Muscle layer of duodenum (tissue), 2 donors: ENCODE results near the gene IL1RAP.

ENCODE experiments used
- H3K27ac ChIP-seq: one replicate; pipeline ENCODE4 v1.7.0; 2013; ENCODE audit warnings: mild to moderate bottlenecking, low read length
- H3K27me3 ChIP-seq: one replicate; pipeline ENCODE4 v1.7.0; 2013; ENCODE audit warnings: low read depth, mild to moderate bottlenecking, control low read depth, low read length
- H3K36me3 ChIP-seq, 2 donors: one replicate each; pipeline ENCODE4 v1.7.0; 2013; ENCODE audit warnings: low read length in 2 of 2, control low read depth in 1 of 2, mild to moderate bottlenecking in 1 of 2; ENCODE audit not compliant: insufficient read depth in 2 of 2, control insufficient read depth in 1 of 2
- H3K4me1 ChIP-seq, 2 donors: one replicate each; pipeline ENCODE4 v1.7.0; 2013; ENCODE audit warnings: low read length in 2 of 2, mild to moderate bottlenecking in 2 of 2, control low read depth in 1 of 2, moderate library complexity in 1 of 2; ENCODE audit not compliant: insufficient read depth in 2 of 2, control insufficient read depth in 1 of 2
- H3K4me3 ChIP-seq, 2 donors: one replicate each; pipeline ENCODE4 v1.7.0; 2013; ENCODE audit warnings: low read length in 2 of 2, low read depth in 1 of 2, mild to moderate bottlenecking in 1 of 2
- H3K9me3 ChIP-seq, 2 donors: one replicate each; pipeline ENCODE4 v1.7.0; 2013; ENCODE audit warnings: low read length in 2 of 2, control low read depth in 1 of 2, mild to moderate bottlenecking in 1 of 2; ENCODE audit not compliant: control insufficient read depth in 1 of 2
- donor health status: healthy.

The IL1RAP gene

DNA sequence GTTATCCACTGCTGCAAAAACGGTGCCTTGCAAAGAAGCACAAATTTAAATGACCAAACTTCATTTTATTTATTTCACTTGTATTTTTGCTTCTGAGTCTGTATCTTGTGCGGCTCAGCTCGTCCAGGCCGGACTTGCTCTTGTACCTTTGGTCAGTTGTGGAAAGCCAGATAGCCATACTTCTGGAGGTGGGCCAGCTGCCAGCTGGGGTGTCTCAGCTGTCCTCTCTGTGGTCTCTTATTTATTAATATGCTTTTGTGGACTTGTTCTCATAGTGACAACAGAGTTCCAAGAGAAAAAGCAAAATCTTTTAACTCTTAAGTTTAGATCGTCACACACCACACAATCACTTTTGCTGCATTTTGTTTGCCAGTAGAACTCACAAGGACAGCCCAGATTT lies 87.7 kb downstream of the IL1RAP start:
- H3K9me3 ChIP-seq, result no peaks in the 10 kb centered on the region
- no peak overlapping the region for H3K4me3 ChIP-seq
- no peak overlapping the region for H3K27ac ChIP-seq
- H3K36me3 ChIP-seq, result peaks cover 0 to 15% of the 10 kb centered on the region in 2 donors
- no peaks in the 10 kb centered on the region for H3K4me1 ChIP-seq
- H3K27me3 ChIP-seq, result no peaks in the 10 kb centered on the region

DNA sequence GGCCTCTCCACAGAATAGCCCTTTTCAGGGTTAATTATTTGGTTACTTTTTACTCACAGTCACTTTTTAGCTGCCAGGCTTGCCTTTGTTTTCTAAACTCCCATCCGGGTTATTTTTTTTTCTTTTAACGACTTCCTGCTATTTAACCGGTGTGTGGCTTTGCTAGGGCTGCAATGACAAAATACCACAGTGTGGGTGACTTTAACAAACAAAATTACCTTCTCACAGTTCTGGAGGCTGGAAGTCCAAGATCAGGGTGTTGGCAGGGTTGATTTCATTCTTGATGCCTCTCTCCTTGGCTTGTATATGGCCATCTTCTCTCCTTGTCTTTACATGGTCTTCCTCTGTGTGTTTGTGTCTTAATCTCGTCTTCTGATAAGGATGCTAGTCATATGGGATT lies 91.5 kb downstream of the IL1RAP start:
- H3K27ac ChIP-seq, result no peak overlapping the region
- no peaks in the 10 kb centered on the region for H3K9me3 ChIP-seq
- no peaks in the 10 kb centered on the region for H3K4me1 ChIP-seq
- peaks cover 0 to 15% of the 10 kb centered on the region in 2 donors for H3K36me3 ChIP-seq
- no peaks in the 10 kb centered on the region for H3K27me3 ChIP-seq
- H3K4me3 ChIP-seq, result no peak overlapping the region

DNA sequence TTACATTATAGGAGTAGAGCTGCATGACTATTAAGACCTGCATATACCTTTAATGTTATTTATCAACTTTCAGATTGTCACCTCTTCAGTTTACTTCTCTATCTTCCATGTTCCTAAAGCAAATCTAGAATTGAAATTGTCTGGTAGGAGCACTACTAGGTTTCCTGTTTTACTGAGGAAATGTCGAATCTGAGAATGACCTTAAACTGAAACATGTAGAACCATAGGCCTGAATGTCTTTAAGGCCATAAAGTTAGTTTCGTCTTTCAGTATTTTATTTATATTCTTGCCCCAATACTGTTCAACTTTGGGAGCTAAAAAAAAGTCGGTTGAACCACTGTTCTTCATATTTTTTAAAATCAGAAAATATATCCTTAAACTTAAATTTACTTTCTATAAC lies 92.7 kb downstream of the IL1RAP start:
- H3K27me3 ChIP-seq, result no peaks in the 10 kb centered on the region
- peaks cover 0 to 15% of the 10 kb centered on the region in 2 donors for H3K36me3 ChIP-seq
- H3K4me1 ChIP-seq, result no peaks in the 10 kb centered on the region
- H3K9me3 ChIP-seq, result no peaks in the 10 kb centered on the region
- H3K27ac ChIP-seq, result no peak overlapping the region
- H3K4me3 ChIP-seq, result no peak overlapping the region

DNA sequence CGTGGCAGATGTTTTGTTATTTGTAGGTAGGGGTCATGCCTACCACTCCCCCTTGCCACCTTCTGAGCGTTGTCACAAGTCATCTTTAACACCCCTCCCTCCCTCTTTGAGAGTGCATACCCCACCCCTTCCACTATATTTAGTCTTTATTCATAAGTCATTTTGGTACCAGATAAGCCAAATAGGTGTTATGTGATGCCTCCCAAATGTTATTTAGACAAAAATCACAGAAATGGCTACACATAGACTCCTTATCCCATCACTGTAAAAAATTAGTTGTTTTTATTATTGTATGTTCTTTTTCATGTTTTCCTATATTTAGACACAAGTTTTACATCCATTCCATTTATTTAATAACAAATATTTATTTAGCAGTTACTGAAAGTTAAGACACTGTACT lies 93.1 kb downstream of the IL1RAP start:
- Histone ChIP-seq H3K4me1 (no peaks in the 10 kb centered on the region), H3K27me3 (no peaks in the 10 kb centered on the region), H3K9me3 (no peaks in the 10 kb centered on the region), H3K27ac (no peak overlapping the region), H3K4me3 (no peak overlapping the region), H3K36me3 (peaks cover 0 to 15% of the 10 kb centered on the region in 2 donors)

DNA sequence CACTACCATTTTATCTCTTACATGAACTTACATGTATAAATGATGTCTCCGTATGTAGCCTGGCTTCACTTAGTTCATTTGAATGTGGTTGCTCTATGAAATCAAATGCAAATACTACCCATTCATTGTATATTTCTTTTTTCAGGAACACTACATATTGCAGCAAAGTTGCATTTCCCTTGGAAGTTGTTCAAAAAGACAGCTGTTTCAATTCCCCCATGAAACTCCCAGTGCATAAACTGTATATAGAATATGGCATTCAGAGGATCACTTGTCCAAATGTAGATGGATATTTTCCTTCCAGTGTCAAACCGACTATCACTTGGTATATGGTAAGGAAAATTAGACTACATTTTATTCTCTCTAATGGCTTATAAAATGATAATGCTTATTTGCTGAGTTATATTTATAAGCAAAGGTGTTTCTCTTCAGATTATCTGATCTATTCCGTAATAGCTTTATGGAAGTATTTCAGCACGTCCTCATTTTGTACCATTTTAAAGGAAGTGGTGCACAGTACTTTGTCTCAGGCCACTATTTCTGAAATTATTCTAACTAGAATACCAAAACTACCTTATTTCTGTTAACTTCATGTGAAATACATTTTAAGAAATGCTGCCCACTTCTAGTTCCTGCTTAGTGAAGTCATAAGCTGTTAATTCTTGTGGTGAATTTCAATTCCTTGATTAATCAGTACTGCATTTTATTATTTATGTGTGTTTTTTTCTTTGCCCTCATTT lies 95.1 kb downstream of the IL1RAP start:
- Histone ChIP-seq H3K9me3 (no peaks in the 10 kb centered on the region), H3K36me3 (peaks cover 0 to 14% of the 10 kb centered on the region in 2 donors), H3K4me1 (no peaks in the 10 kb centered on the region), H3K27me3 (no peaks in the 10 kb centered on the region), H3K27ac (no peak overlapping the region), H3K4me3 (no peak overlapping the region)

DNA sequence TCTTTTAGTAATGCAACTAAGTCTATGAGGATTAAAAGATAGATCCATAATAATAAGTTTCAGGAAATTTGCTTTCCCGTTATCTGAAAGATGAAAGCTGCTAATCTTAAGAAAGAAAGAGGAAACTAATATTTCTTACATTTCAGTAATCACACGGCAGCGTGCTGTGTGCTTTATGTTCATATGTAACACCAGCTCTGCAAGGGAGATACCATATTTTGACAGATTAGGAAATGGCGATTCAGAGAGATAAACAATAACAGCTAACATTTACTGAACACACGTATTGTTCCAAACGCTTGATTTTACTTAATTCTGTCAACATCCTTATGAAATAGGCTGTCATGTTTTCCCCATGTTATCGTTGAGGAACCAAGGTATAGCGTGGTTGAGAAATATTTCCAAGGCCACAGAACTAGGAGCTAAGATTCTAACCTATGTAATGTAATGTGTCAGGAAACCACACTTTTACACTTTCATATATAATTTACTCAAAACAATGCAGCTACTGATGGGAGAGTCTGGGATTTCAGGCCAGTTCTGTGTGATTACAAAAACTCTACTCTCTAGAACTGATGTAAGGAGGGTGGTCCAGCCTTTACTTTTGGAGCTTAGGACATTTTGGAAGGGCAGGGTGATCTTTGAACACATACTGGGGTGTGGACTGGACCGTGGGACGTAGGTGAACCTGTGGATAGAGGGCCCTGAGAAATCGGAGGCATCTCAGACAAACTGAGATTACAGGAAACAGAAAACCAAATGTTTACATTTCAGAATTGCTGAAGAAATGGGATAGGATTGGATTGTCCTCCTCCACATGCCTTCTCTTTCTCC lies 100.6 kb downstream of the IL1RAP start:
- Histone ChIP-seq H3K9me3 (no peaks in the 10 kb centered on the region), H3K4me1 (no peaks in the 10 kb centered on the region), H3K4me3 (no peak overlapping the region), H3K27ac (no peak overlapping the region), H3K27me3 (no peaks in the 10 kb centered on the region), H3K36me3 (no peaks in the 10 kb centered on the region)

DNA sequence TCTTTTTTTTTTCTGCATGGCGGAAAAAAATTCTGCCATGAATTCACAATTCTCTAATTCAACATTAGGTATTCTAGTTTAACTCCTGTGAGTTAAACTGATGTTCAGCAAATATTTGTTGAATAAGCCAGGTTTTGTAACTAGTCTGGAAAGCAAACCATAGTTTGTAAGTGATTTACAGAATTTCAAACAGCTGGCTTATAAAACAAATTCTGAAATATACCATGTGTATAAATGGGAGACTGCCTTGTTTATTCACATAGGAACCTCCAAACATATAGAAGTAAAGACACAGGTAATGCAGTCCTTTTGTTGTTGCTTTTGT lies 101.1 kb downstream of the IL1RAP start:
- Histone ChIP-seq H3K36me3 (no peaks in the 10 kb centered on the region), H3K4me3 (no peak overlapping the region), H3K27ac (no peak overlapping the region), H3K9me3 (no peaks in the 10 kb centered on the region), H3K27me3 (no peaks in the 10 kb centered on the region), H3K4me1 (no peaks in the 10 kb centered on the region)

DNA sequence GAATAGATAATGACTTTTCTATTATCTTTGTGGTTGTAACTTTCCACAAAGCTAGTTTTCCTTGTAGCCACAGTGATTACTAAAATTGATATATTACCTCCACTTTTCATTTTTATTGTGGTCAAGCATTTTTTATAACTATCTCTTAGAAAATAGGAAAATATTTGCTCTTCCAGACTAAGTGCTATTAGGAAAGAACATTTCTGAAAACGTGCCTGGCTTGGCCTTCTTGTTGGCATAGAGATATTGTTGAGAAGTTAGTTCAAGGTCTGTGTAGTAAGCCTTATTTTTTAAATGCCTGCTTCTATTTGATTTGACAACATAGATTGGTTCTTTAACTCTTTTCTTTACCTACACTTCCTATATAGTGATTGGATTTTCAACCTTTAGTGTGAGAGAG lies 101.7 kb downstream of the IL1RAP start:
- Histone ChIP-seq H3K4me3 (no peak overlapping the region), H3K4me1 (no peaks in the 10 kb centered on the region), H3K27me3 (no peaks in the 10 kb centered on the region), H3K9me3 (no peaks in the 10 kb centered on the region), H3K27ac (no peak overlapping the region), H3K36me3 (no peaks in the 10 kb centered on the region)

DNA sequence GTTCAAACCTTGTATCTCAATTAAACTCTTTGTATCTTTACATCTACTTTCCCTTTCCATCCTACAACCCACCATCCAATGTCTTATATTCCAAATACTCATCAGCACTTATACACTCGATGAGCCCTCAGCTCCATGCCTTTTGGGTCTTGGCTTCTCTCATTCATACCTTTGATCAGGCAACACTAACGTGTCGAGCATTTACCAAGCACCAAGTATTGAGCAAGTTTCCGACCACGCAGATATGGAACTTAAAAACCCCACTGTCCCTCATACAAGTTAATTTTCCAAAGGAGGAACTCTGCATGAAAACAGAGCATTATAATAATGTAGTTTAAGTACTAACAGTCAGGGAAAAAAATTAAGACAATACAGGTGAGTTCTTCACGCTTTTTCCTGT lies 102.8 kb downstream of the IL1RAP start:
- no peaks in the 10 kb centered on the region for H3K27me3 ChIP-seq
- no peaks in the 10 kb centered on the region for H3K4me1 ChIP-seq
- H3K4me3 ChIP-seq, result no peak overlapping the region
- no peaks in the 10 kb centered on the region for H3K36me3 ChIP-seq
- H3K27ac ChIP-seq, result no peak overlapping the region
- H3K9me3 ChIP-seq, result no peaks in the 10 kb centered on the region

DNA sequence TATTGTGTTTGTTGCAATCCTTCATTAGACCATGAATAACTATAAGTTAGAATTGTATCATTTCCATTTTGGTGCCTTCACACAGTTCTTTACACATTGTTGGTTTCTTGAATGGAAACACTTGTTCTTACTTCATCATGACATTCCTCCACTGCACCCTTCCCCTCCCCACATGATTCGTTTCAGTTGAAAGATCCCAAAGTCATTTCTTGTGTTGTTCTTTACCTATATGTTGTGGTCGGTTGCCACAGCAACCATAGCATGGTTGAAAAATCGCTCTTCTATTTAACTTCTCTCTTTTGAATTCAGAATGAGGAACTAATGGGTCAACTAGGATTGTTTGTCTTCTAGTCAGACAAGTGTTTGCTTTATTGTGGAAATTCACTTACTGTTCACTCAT lies 103.3 kb downstream of the IL1RAP start:
- Histone ChIP-seq H3K4me3 (no peak overlapping the region), H3K36me3 (no peaks in the 10 kb centered on the region), H3K27ac (no peak overlapping the region), H3K27me3 (no peaks in the 10 kb centered on the region), H3K9me3 (no peaks in the 10 kb centered on the region), H3K4me1 (no peaks in the 10 kb centered on the region)

DNA sequence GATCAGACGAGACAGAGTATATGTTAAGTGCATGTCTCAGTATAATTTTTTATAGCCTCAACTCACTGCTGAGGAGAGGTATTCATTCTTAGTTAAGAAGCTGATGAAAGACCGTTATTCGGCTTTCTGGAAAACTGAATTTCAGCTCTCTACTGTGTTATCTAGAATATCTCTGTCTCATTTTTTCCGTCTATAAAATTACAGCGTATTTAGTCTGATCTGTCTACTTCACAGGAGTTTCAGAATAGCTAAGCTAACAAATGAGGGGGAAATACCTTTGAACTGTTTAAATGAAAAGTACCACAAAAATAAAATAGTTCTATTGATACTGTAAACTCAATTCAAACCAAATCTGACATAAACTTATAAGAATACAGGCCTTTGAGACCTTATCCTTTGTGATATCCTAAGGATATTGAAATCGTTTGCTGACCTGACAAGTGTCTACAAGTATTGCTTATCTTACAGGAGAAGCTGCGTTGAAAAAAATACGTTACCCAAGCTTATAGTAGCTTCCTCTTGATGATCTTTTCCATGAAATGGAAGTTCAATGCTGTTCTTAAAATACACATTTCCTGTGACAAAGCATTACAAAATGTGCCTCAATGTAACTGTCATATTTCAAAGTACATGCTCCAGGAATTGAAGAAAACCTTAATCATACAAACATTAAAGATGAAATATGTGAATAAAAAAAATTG lies 104.6 kb downstream of the IL1RAP start:
- Histone ChIP-seq H3K9me3 (no peaks in the 10 kb centered on the region), H3K4me1 (no peaks in the 10 kb centered on the region), H3K27ac (no peak overlapping the region), H3K36me3 (peaks cover 0 to under 1% of the 10 kb centered on the region in 2 donors), H3K27me3 (no peaks in the 10 kb centered on the region), H3K4me3 (no peak overlapping the region)
